Measurements from ENCODE around the gene KRT80. TPM values are rescaled to one million over a fixed set of nuclear protein-coding genes. Genes with fewer than 3 reads are reported as not detected.
A peak's percentile ranks its signal among the peaks of the same experiment; 100 is the strongest.

Gene KRT80
- total and polyA plus RNA-seq, 2 donors (not counting 3 experiments of a cell fraction or from before 2014, with no cell fraction given): 13.6 to 23.7 TPM

DNA sequence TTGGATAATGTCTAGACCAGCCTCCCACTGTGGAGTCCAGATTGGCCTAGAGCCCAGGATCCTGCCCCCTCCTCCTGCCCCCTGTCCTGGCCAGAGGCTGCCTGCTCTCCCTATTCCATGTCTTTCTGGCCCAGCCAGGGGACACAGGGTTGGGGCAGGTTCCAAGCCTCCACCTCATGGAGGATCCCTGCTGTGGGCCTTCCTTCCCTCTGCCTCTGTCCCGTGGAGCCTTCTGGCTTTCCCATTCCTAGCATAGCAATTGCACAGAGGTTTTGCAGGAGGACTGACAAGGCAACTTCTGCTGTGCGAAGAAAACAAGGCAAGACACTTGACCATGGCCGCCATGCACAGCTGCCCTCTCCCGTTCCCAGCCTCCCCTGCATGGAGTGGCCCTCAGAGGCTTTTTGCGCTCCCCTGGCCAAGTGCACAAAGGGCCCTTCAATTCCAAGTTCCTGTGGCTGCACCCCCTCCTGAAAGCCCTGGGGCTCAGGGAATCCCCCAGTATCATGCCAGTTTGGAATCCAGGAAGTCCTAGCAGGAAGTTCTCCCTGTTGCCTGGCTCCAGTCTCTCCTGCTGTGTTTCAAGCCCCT is 42.1 kb downstream of the KRT80 start:
- Histone ChIP-seq H3K27me3 (ENCODE audit: control insufficient read depth in 2 of 2, insufficient read depth in 2 of 2, low read length in 2 of 2) (no peaks in the 10 kb centered on the region), H3K79me2 (ENCODE audit: control insufficient read depth, insufficient read depth, low read length) (no peaks in the 10 kb centered on the region), H3K27ac (ENCODE audit: insufficient read depth, low read depth, low read length) (no peak overlapping the region), H4K20me1 (replicated peaks; ENCODE audit: control insufficient read depth, extremely low read depth, insufficient read depth, low read length) (no peaks in the 10 kb centered on the region), H3K9me1 (replicated peaks; ENCODE audit: control insufficient read depth, extremely low read depth, insufficient read depth, low read length) (no peaks in the 10 kb centered on the region), H3K9ac (replicated peaks; ENCODE audit: extremely low read depth, insufficient read depth, low read length) (no peak overlapping the region), H3K4me2 (ENCODE audit: insufficient read depth, low read length) (no peak overlapping the region), H2AFZ (ENCODE audit: low read depth, low read length) (peak overlapping the region; percentile 12), H3K4me3 (replicated peaks in 1 of 3; ENCODE audit: insufficient read depth in 1 of 3, low read depth in 1 of 3, low read length in 3 of 3) (no peak overlapping the region), H3K9me3 (replicated peaks; ENCODE audit: control insufficient read depth, insufficient read depth, low read length) (no peaks in the 10 kb centered on the region), H3K36me3 (ENCODE audit: control insufficient read depth in 2 of 2, extremely low read depth in 1 of 2, insufficient read depth in 2 of 2, low read length in 2 of 2) (no peaks in the 10 kb centered on the region), H3K4me1 (ENCODE audit: control insufficient read depth, extremely low read depth, insufficient read depth, low read length) (peaks cover 25% of the 10 kb centered on the region)
- FAIRE-seq: peak; percentile 48
- BruUV-seq (replicated peaks): no TSS peak
- DNase-seq (ENCODE audit: low read depth, low spot score): no peak
- ChIA-PET POLR2A (no interaction called here), CTCF (interaction anchor here (0.8 to 1.8 kb wide), 3 partner anchors 124 to 730 kb away, joined by 3 to 6 read pairs (median 4); no protein-coding TSS in a partner anchor)
- TF ChIP-seq GATA2 (IDR thresholded peaks at IDR 0.05; ENCODE audit: insufficient read depth, insufficient read length, low read depth, low read length) (no peak), POLR2AphosphoS5 (IDR thresholded peaks at IDR 0.05; ENCODE audit: insufficient read depth, low read depth, low read length) (no peak), JUN (IDR thresholded peaks at IDR 0.05; ENCODE audit: borderline replicate concordance, insufficient read depth, insufficient read length, low read depth) (no peak), CTCF (IDR thresholded peaks at IDR 0.05; ENCODE audit: extremely low read depth in 1 of 2, insufficient read depth in 1 of 2, low read depth in 1 of 2, low read length in 2 of 2) (no peak), FOS (IDR thresholded peaks at IDR 0.05; ENCODE audit: borderline replicate concordance, insufficient read depth, low read length) (no peak), MYC (IDR thresholded peaks at IDR 0.05; ENCODE audit: low read depth, low read length) (no peak), EZH2 (IDR thresholded peaks at IDR 0.05; ENCODE audit: borderline replicate concordance, low read depth, low read length, severe bottlenecking) (no peak), POLR2A (IDR thresholded peaks at IDR 0.05; ENCODE audit: low read depth, low read length) (no peak)
- TF ChIP-seq, protein P1, sequence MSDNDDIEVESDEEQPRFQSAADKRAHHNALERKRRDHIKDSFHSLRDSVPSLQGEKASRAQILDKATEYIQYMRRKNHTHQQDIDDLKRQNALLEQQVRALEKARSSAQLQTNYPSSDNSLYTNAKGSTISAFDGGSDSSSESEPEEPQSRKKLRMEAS (IDR thresholded peaks at IDR 0.05; ENCODE audit: insufficient read depth, insufficient read length): no peak
- dilution Hi-C loops (cut with MboI; ENCODE audit: extremely low pct_ligation_motif_present, low sequenced_read_pairs): no loop called here
- intact Hi-C loops (cut with micrococcal nuclease): loop anchor here (10.0 kb wide), 1 partner anchor 835 kb away; no protein-coding TSS in a partner anchor

Data from endothelial cell of umbilical vein (primary cell).